Spleen (tissue), 11 donors: Measurements from ENCODE around the gene ANKRD52. TPM values are rescaled to one million over a fixed set of nuclear protein-coding genes. Genes with fewer than 3 reads are reported as not detected.
A peak's percentile ranks its signal among the peaks of the same experiment; 100 is the strongest.

Source experiments
- DNase-seq: peaks from one replicate; pipeline ENCODE4 v3.0.0-alpha.2; 2020
- H3K27ac ChIP-seq, 8 donors: fragments of 200-600 bp; sonication (generic) in 7 of 8; 1 replicate in 4 of 8; 2 replicates in 4 of 8; pipeline versions ENCODE4 v1.5.0 to v1.8.0; 2016 to 2021; ENCODE audit warnings: inconsistent platforms in 4 of 8, mild to moderate bottlenecking in 4 of 8, moderate library complexity in 1 of 8
- H3K27me3 ChIP-seq, 7 donors: fragments of 200-600 bp; sonication (generic) in 6 of 7; replicated peaks in 1 of 7; 1 replicate in 4 of 7; 2 replicates in 3 of 7; pipeline versions ENCODE4 v1.5.0 to v1.8.0; 2016 to 2021; ENCODE audit warnings: inconsistent platforms in 3 of 7, mild to moderate bottlenecking in 1 of 7
- H3K36me3 ChIP-seq, 6 donors: fragments of 200-600 bp; sonication (generic) in 5 of 6; 1 replicate in 4 of 6; 2 replicates in 2 of 6; pipeline versions ENCODE4 v1.5.0 to v1.8.0; 2016 to 2021; ENCODE audit warnings: inconsistent platforms in 2 of 6
- H3K4me1 ChIP-seq, 6 donors: fragments of 200-600 bp; sonication (generic) in 5 of 6; 1 replicate in 3 of 6; 2 replicates in 3 of 6; pipeline versions ENCODE4 v1.5.0 to v1.8.0; 2016 to 2021; ENCODE audit warnings: inconsistent platforms in 3 of 6
- H3K4me3 ChIP-seq, 8 donors: fragments of 200-600 bp; sonication (generic) in 7 of 8; 1 replicate in 4 of 8; 2 replicates in 4 of 8; pipeline versions ENCODE4 v1.5.0 to v1.8.0; 2016 to 2021; ENCODE audit warnings: inconsistent platforms in 4 of 8, mild to moderate bottlenecking in 4 of 8, moderate library complexity in 2 of 8
- H3K9me3 ChIP-seq, 8 donors: fragments of 200-600 bp; sonication (generic) in 7 of 8; 1 replicate in 4 of 8; 2 replicates in 4 of 8; pipeline versions ENCODE4 v1.5.0 to v1.8.0; 2016 to 2021; ENCODE audit warnings: inconsistent platforms in 4 of 8
- CTCF ChIP-seq, 11 experiments: fragments of 200-600 bp in 7 of 11; fragments of 450-650 bp in 4 of 11; sonication (generic) in 4 of 11; IDR thresholded peaks in 8 of 11; conservative IDR thresholded peaks in 3 of 11; 1 replicate in 7 of 11; 2 replicates in 4 of 11; pipeline versions ENCODE4 v1.4.0 to v1.8.0; 2016 to 2021; ENCODE audit warnings: antibody characterized with exemption in 11 of 11, inconsistent platforms in 4 of 11, mild to moderate bottlenecking in 1 of 11
- POLR2A ChIP-seq, 3 donors: fragments of 450-650 bp; IDR thresholded peaks; one replicate each; pipeline ENCODE4 v1.5.1; 2017; ENCODE audit warnings: antibody characterized with exemption in 3 of 3, mild to moderate bottlenecking in 1 of 3
- POLR2AphosphoS5 ChIP-seq, 3 donors: sonication (generic); formaldehyde crosslinking; IDR thresholded peaks; one replicate each; pipeline ENCODE4 v1.5.1; 2017; ENCODE audit warnings: antibody characterized with exemption in 3 of 3
- WGBS, 5 donors: extraction: QIAGEN DNeasy Blood & Tissue Kit in 3 of 5; methylation state at CpG; one replicate each; pipeline versions ENCODE4 v1.1.5 to v1.1.7; 2013 to 2018; 5-methylcytosine and 5-hydroxymethylcytosine counted together
- intact Hi-C: fragments of 100-400 bp; cut with DNase I; formaldehyde crosslinking; loops from one replicate; pipeline ENCODE4 v1.15.0; 2023; ENCODE audit warnings: low total_unique reads
- polyA plus RNA-seq, 3 donors: library from polyadenylated mRNA; stranded (reverse); fragments of 200-250 nt; gene quantifications; one replicate each; pipeline ENCODE4 v1.2.1, GENCODE V29; 2013
- total RNA-seq, 7 donors: library from RNA; depleted of rRNA in 3 of 7; stranded (reverse); fragments of >200 nt in 3 of 7; fragmentation: NEBNext Ultra II Directional in 4 of 7; extraction: Animal tissue kit (Norgen Biotek cat#: 25700) in 4 of 7; gene quantifications; one replicate each; pipeline versions ENCODE4 v1.1.0 to v1.2.1, GENCODE V29; 2016 to 2021
- donor health status: healthy with polysubstance abuse.
- donor health status: DM: no; HTN: no; CAD: no; lungs with moderate emphysema.
- donor health status: DM: no; HTN: no; CAD: no.
- donor health status: Bipolar disorder and iron deficiency.
- donor health status: healthy.
- donor health status: DM: no; HTN: no; CAD: no.
- donor health status: DM: yes; HTN: yes; CAD: no.

ANKRD52 gene
- total and polyA plus RNA-seq, 10 donors, result 2.2 to 35.2 (median 25.5) TPM

DNA sequence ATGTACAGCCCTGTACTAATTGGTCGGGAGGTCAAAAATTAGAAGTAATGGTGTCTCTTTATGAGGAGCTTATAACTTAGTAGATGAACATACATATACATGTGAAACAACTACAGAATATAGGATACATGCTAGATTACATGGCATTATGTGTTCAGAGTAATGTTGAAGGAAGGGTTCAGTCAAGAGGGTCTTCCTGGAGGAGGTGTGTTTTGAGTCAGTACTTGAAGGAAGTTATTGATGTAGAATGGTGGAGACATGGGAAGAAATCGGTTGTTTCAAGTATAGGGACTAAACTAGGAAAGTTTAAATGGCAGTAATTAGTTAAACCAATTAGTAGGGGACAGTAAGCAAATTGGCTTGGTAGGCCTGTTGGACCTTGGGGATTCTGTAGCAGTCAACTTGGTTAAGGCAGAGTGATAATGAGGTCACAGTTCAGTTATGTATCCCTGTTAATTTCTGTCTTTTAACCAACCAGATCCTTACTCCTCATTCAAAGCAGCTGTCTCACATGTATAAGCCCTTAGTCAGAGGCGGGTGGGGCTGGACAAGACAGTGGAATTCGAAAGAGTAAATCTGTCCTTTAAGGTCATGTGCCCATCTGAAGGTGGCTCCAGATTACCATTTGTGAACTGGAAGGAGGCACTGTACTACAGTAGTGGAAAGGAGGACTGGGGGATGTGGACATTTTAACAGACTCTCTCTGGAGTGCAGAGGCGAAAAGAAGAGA is 3.5 kb upstream of the ANKRD52 start:
- 86 to 93% (median 91%) methylated on average over 5 of the region's 5 CpGs for WGBS, 5 donors
- no peak for DNase-seq
- no peak overlapping the region for H3K27ac ChIP-seq
- intact Hi-C loops, result no loop called here
- H3K9me3 ChIP-seq, result no peaks in the 10 kb centered on the region
- H3K27me3 ChIP-seq, result no peaks in the 10 kb centered on the region
- H3K4me3 ChIP-seq, result no peak overlapping the region
- no peak for TF ChIP-seq POLR2AphosphoS5 (IDR thresholded peaks at IDR 0.05)
- TF ChIP-seq CTCF (IDR thresholded peaks at IDR 0.05 in 8 of 11, conservative IDR thresholded peaks at IDR 0.05 in 3 of 11), result no peak
- no peak for TF ChIP-seq POLR2A (IDR thresholded peaks at IDR 0.05)
- H3K36me3 ChIP-seq, result peaks cover 0 to 2% (median 0%) of the 10 kb centered on the region in 6 donors
- H3K4me1 ChIP-seq, result peaks cover 20 to 36% (median 31%) of the 10 kb centered on the region in 6 donors

GRCh38 chr12:56260921-56261320 is 2.7 kb upstream of the ANKRD52 start:
- TF ChIP-seq CTCF (IDR thresholded peaks at IDR 0.05 in 8 of 11, conservative IDR thresholded peaks at IDR 0.05 in 3 of 11), result no peak
- H3K4me1 ChIP-seq, result peaks cover 20 to 36% (median 31%) of the 10 kb centered on the region in 6 donors
- H3K4me3 ChIP-seq, result no peak overlapping the region
- no peaks in the 10 kb centered on the region for H3K27me3 ChIP-seq
- H3K9me3 ChIP-seq, result no peaks in the 10 kb centered on the region
- no peak for DNase-seq
- intact Hi-C loops, result no loop called here
- peaks cover 0 to 9% (median under 1%) of the 10 kb centered on the region in 6 donors for H3K36me3 ChIP-seq
- WGBS, 5 donors, result 88 to 96% (median 92%) methylated on average over 3 of the region's 3 CpGs
- H3K27ac ChIP-seq, result no peak overlapping the region

DNA sequence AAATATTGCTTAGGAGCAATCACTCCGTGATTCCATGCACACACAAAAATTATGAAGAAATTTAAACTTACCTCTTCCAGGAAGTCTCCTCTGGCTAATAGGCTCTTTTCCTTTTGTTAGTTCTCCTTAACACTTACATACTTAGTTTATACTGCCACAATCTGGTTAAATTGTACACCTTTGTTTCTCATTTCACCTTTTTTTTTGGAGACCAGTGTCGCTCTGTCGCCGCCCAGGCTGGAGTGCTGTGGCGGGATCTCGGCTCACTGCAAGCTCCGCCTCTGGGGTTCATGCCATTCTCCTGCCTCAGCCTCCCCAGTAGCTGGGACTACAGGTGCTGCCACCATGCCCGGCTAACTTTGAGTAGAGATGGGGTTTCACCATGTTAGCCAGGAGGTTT is 2.2 kb upstream of the ANKRD52 start:
- Histone ChIP-seq H3K4me3 (no peak overlapping the region), H3K36me3 (peaks cover 0 to 14% (median 6%) of the 10 kb centered on the region in 6 donors), H3K4me1 (peaks cover 20 to 35% (median 30%) of the 10 kb centered on the region in 6 donors), H3K27ac (no peak overlapping the region), H3K9me3 (no peaks in the 10 kb centered on the region), H3K27me3 (no peaks in the 10 kb centered on the region)
- intact Hi-C loops, result no loop called here
- TF ChIP-seq CTCF (IDR thresholded peaks at IDR 0.05 in 8 of 11, conservative IDR thresholded peaks at IDR 0.05 in 3 of 11) (no peak), POLR2A (IDR thresholded peaks at IDR 0.05) (no peak), POLR2AphosphoS5 (IDR thresholded peaks at IDR 0.05) (no peak)
- 89 to 96% (median 92%) methylated on average over 8 of the region's 8 CpGs for WGBS, 5 donors
- no peak for DNase-seq

- H3K4me1 ChIP-seq, result peaks cover 20 to 35% (median 29%) of the 10 kb centered on the region in 6 donors
- no peaks in the 10 kb centered on the region for H3K27me3 ChIP-seq
- WGBS, 5 donors, result 9 to 23% (median 12%) methylated on average over 9 of the region's 9 CpGs
- intact Hi-C loops, result loop anchor here (10.0 kb wide), 1 partner anchor 64 kb away; no protein-coding TSS in a partner anchor
- TF ChIP-seq POLR2A (IDR thresholded peaks at IDR 0.05) (no peak), CTCF (IDR thresholded peaks at IDR 0.05 in 8 of 11, conservative IDR thresholded peaks at IDR 0.05 in 3 of 11) (no peak), POLR2AphosphoS5 (IDR thresholded peaks at IDR 0.05) (no peak)
- DNase-seq, result no peak
- H3K27ac ChIP-seq, result peak overlapping the region; percentile 78 to 91 (median 86)
- H3K4me3 ChIP-seq, result peak overlapping the region; percentile 77 to 97 (median 82)
- H3K36me3 ChIP-seq, result peaks cover 0 to 30% (median 22%) of the 10 kb centered on the region in 6 donors
- H3K9me3 ChIP-seq, result no peaks in the 10 kb centered on the region
Measured at GRCh38 chr12:56258820-56259183, 618 bp upstream of the ANKRD52 start.
